Measurements from ENCODE around the gene RAPH1. TPM values are rescaled to one million over a fixed set of nuclear protein-coding genes. Genes with fewer than 3 reads are reported as not detected.

RAPH1 gene
- total RNA-seq, result 10 to 100 TPM; 60.5 to 62.7 TPM
- polyA plus RNA-seq, result 1 to 10 TPM; 7.2 to 9.6 TPM
- long read RNA-seq, donor 1, full-length matches to known transcripts, result 3 of 3 reads
- long read RNA-seq, donor 1, partial matches to known transcripts, result 0 of 3 reads
- long read RNA-seq, donor 1, other reads (novel, unspliced or antisense), result 0 of 3 reads
- long read RNA-seq, donor 2, result 0 reads
- long read RNA-seq, donor 3, partial matches to known transcripts, result 16 of 16 reads
- long read RNA-seq, donor 3, other reads (novel, unspliced or antisense), result 0 of 16 reads
- long read RNA-seq, donor 4, result 0 reads
- long read RNA-seq, donor 5, full-length matches to known transcripts, result 1 of 1 reads
- long read RNA-seq, donor 5, partial matches to known transcripts, result 0 of 1 reads
- long read RNA-seq, donor 5, other reads (novel, unspliced or antisense), result 0 of 1 reads

DNA sequence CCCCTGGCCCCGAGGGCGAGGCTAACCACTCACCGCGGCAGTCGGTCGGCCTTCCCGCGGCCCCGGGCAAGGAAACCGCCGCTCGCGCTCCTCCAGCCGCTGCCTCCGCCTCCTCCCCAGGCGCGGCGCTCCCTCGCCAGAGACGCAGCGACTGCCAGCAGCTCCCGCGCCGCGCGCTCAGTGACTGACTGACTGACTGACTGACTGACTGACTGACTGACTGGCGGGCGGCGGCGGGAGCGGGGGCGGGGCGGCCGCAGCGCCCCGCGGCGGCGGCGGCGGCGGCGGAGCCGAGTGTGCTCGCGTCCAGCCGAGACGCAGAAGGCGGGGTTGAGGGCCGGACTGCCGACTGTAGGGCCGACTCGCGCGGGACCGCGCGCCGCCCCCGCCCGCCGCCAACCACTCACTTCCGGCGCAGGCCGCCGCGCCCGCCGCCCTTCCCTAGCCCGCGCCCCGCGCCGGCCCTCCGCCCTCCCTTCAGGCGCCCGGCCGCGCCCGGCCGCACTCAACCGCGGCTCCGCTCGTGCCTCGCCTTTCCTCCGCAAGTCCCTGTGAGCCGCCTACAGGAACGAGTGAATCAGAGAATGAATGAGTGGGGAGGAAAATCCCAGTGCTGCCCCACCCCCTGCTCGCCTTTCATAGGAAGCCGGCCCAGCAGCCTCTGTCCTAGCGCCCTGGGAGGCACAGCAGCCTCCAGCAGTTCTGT lies at the start of gene RAPH1:
TSS of gene RAPH1 (minus strand) at position 224 of the 706 bp plus-strand sequence. CDS start 39,948 bp downstream, outside the sequence.
- TF ChIP-seq, protein P1, sequence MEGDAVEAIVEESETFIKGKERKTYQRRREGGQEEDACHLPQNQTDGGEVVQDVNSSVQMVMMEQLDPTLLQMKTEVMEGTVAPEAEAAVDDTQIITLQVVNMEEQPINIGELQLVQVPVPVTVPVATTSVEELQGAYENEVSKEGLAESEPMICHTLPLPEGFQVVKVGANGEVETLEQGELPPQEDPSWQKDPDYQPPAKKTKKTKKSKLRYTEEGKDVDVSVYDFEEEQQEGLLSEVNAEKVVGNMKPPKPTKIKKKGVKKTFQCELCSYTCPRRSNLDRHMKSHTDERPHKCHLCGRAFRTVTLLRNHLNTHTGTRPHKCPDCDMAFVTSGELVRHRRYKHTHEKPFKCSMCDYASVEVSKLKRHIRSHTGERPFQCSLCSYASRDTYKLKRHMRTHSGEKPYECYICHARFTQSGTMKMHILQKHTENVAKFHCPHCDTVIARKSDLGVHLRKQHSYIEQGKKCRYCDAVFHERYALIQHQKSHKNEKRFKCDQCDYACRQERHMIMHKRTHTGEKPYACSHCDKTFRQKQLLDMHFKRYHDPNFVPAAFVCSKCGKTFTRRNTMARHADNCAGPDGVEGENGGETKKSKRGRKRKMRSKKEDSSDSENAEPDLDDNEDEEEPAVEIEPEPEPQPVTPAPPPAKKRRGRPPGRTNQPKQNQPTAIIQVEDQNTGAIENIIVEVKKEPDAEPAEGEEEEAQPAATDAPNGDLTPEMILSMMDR (IDR thresholded peaks at IDR 0.05; ENCODE audit: control extremely low read depth, extremely low read depth), result no peak
- 0 to 1% methylated on average over 54 to 92 of the region's 92 CpGs for WGBS, 2 donors
- Histone ChIP-seq H3K9me3 (ENCODE audit: control insufficient read depth in 4 of 4, insufficient read depth in 3 of 4, low read length in 3 of 4) (no peaks in the 10 kb centered on the region), H3K27ac (ENCODE audit: low read depth in 1 of 2, low read length in 1 of 2) (peak within 1 kb of the TSS; percentile 97 to 98), H3K36me3 (ENCODE audit: control insufficient read depth in 4 of 4, insufficient read depth in 4 of 4, low read length in 4 of 4) (no peaks in the 10 kb centered on the region), H3K4me3 (peak within 1 kb of the TSS; percentile 86), H3K27me3 (ENCODE audit: control insufficient read depth in 3 of 3, insufficient read depth in 3 of 3, low read length in 2 of 3) (no peaks in the 10 kb centered on the region), H3K9ac (ENCODE audit: insufficient read depth in 1 of 2, low read length in 2 of 2) (peak within 1 kb of the TSS; percentile 69 to 95), H3K4me1 (ENCODE audit: control insufficient read depth in 5 of 5, insufficient read depth in 5 of 5, low read length in 5 of 5) (peaks cover 0 to 25% (median 3%) of the 10 kb centered on the region in 5 donors)
- ATAC-seq (ENCODE audit: insufficient read depth, low FRiP score), result peak; percentile 89
- DNase-seq, result peak; percentile 87 to 94 (median 93)

- no peak overlapping the region for H3K27ac ChIP-seq (ENCODE audit: low read depth in 1 of 2, low read length in 1 of 2)
- WGBS, 2 donors, result 74 to 86% methylated on average over 1 of the region's 1 CpG
- no peaks in the 10 kb centered on the region for H3K9me3 ChIP-seq (ENCODE audit: control insufficient read depth in 4 of 4, insufficient read depth in 3 of 4, low read length in 3 of 4)
- H3K27me3 ChIP-seq (ENCODE audit: control insufficient read depth in 3 of 3, insufficient read depth in 3 of 3, low read length in 2 of 3), result no peaks in the 10 kb centered on the region
- DNase-seq (no peak), ATAC-seq (ENCODE audit: insufficient read depth, low FRiP score) (no peak)
- H3K36me3 ChIP-seq (ENCODE audit: control insufficient read depth in 4 of 4, insufficient read depth in 4 of 4, low read length in 4 of 4), result no peaks in the 10 kb centered on the region
- TF ChIP-seq, protein P1 (IDR thresholded peaks at IDR 0.05; ENCODE audit: control extremely low read depth, extremely low read depth), result no peak
- no peak overlapping the region for H3K4me3 ChIP-seq
- H3K4me1 ChIP-seq (ENCODE audit: control insufficient read depth in 5 of 5, insufficient read depth in 5 of 5, low read length in 5 of 5), result peaks cover 2 to 14% (median 4%) of the 10 kb centered on the region in 5 donors
- no peak overlapping the region for H3K9ac ChIP-seq (ENCODE audit: insufficient read depth in 1 of 2, low read length in 2 of 2)
Measured at GRCh38 chr2:203584784-203585183, 49.7 kb upstream of the RAPH1 start.

GRCh38 chr2:203583701-203584100 lies 48.6 kb upstream of the RAPH1 start:
- Histone ChIP-seq H3K9ac (ENCODE audit: insufficient read depth in 1 of 2, low read length in 2 of 2) (peak overlapping the region in 1 of 2 donors; percentile 48), H3K9me3 (ENCODE audit: control insufficient read depth in 4 of 4, insufficient read depth in 3 of 4, low read length in 3 of 4) (no peaks in the 10 kb centered on the region), H3K27ac (ENCODE audit: low read depth in 1 of 2, low read length in 1 of 2) (no peak overlapping the region), H3K36me3 (ENCODE audit: control insufficient read depth in 4 of 4, insufficient read depth in 4 of 4, low read length in 4 of 4) (no peaks in the 10 kb centered on the region), H3K27me3 (ENCODE audit: control insufficient read depth in 3 of 3, insufficient read depth in 3 of 3, low read length in 2 of 3) (no peaks in the 10 kb centered on the region), H3K4me3 (no peak overlapping the region), H3K4me1 (ENCODE audit: control insufficient read depth in 5 of 5, insufficient read depth in 5 of 5, low read length in 5 of 5) (peaks cover 2 to 21% (median 9%) of the 10 kb centered on the region in 5 donors)
- WGBS, 2 donors, result 37 to 81% methylated on average over 2 of the region's 2 CpGs
- TF ChIP-seq, protein P1 (IDR thresholded peaks at IDR 0.05; ENCODE audit: control extremely low read depth, extremely low read depth), result no peak
- no peak for DNase-seq
- peak; percentile 13 for ATAC-seq (ENCODE audit: insufficient read depth, low FRiP score)
